ENCODE data around the gene TADA1.

GRCh38 chr1:166858726-166859419, 17.2 kb downstream of the TADA1 start:
- TF ChIP-seq POLR2A (IDR thresholded peaks at IDR 0.05; ENCODE audit: low read length) (no peak), GATA1 (IDR thresholded peaks at IDR 0.05; ENCODE audit: low read depth, low read length) (no peak)

All from erythroblast (primary cell).